CD4-positive, alpha-beta T cell (primary cell): ENCODE results near the gene PTPRN2. TPM values are rescaled to one million over a fixed set of nuclear protein-coding genes. Genes with fewer than 3 reads are reported as not detected.

Source experiments
- ATAC-seq: fragments of 200-7000 bp; cut with Tn5 transposase; one replicate; pipeline ENCODE4 v1.10.0; 2022; ENCODE audit warnings: mild to moderate bottlenecking; ENCODE audit not compliant: poor library complexity
- CTCF ChIA-PET: fragments of 350-600 bp; sonication (Branson Sonifier 250); formaldehyde crosslinking; loops from one replicate; lab custom pipeline; 2021; ENCODE audit warnings: antibody characterized with exemption, inconsistent platforms; lab: Charles Lee
- POLR2A ChIA-PET: fragments of 350-600 bp; sonication (Branson Sonifier 250); formaldehyde crosslinking; loops from one replicate; lab custom pipeline; 2021; ENCODE audit warnings: antibody characterized with exemption, inconsistent platforms; lab: Charles Lee
- DNase-seq, 14 experiments: peaks; one replicate each; pipeline ENCODE4 v3.0.0-alpha.2; 2013 to 2020; ENCODE audit warnings: mixed read lengths in 2 of 14
- H3K27ac ChIP-seq, 2 donors: one replicate each; pipeline versions ENCODE4 v1.5.1 to v1.7.0; 2013; ENCODE audit warnings: low read length in 2 of 2, low read depth in 1 of 2, mild to moderate bottlenecking in 1 of 2
- H3K27me3 ChIP-seq, 2 experiments: 1 replicate in 1 of 2; 2 replicates in 1 of 2; pipeline versions ENCODE4 v1.6.1 to v1.7.0; 2013; ENCODE audit warnings: low read length in 2 of 2, control low read depth in 1 of 2, mild to moderate bottlenecking in 1 of 2, moderate library complexity in 1 of 2; ENCODE audit not compliant: insufficient read depth in 2 of 2, control insufficient read depth in 1 of 2
- H3K36me3 ChIP-seq: one replicate; pipeline ENCODE4 v1.6.1; 2013; ENCODE audit warnings: low read length, control low read depth; ENCODE audit not compliant: insufficient read depth
- H3K4me1 ChIP-seq: one replicate; pipeline ENCODE4 v1.6.1; 2013; ENCODE audit warnings: low read length, control low read depth; ENCODE audit not compliant: insufficient read depth
- H3K4me3 ChIP-seq: one replicate; pipeline ENCODE4 v1.5.1; 2013; ENCODE audit warnings: mild to moderate bottlenecking, low read length, moderate library complexity
- H3K9me3 ChIP-seq, 2 experiments: 1 replicate in 1 of 2; 2 replicates in 1 of 2; pipeline versions ENCODE4 v1.6.1 to v1.7.0; 2013; ENCODE audit warnings: low read length in 2 of 2, mild to moderate bottlenecking in 2 of 2, control low read depth in 1 of 2, moderate library complexity in 1 of 2; ENCODE audit not compliant: control insufficient read depth in 1 of 2, insufficient read depth in 1 of 2
- H3K27ac Mint-ChIP-seq: one replicate; pipeline ENCODE4 v1.8.0; 2020; ENCODE audit warnings: mixed read lengths
- H3K27me3 Mint-ChIP-seq: one replicate; pipeline ENCODE4 v1.8.0; 2021; ENCODE audit warnings: mixed read lengths
- H3K36me3 Mint-ChIP-seq: one replicate; pipeline ENCODE4 v1.8.0; 2021; ENCODE audit warnings: low read depth, mixed read lengths
- H3K4me1 Mint-ChIP-seq: one replicate; pipeline ENCODE4 v1.8.0; 2021; ENCODE audit warnings: low read depth, mixed read lengths
- H3K4me3 Mint-ChIP-seq: one replicate; pipeline ENCODE4 v1.8.0; 2020; ENCODE audit warnings: mild to moderate bottlenecking, mixed read lengths
- H3K9me3 Mint-ChIP-seq: one replicate; pipeline ENCODE4 v1.8.0; 2020; ENCODE audit warnings: mixed read lengths
- intact Hi-C, 2 experiments: fragments of 100-400 bp; cut with DNase I in 1 of 2; cut with micrococcal nuclease in 1 of 2; formaldehyde crosslinking; loops; one replicate each; pipeline versions ENCODE4 v1.15.1 to v1.9.0; 2023 to 2025; cut with DNase I, micrococcal nuclease
- total RNA-seq, 174 experiments: library from RNA in 2 of 174; stranded (reverse) in 2 of 174; gene quantifications; one replicate each; pipeline ENCODE4 v1.2.3 and lab custom pipeline; 2021 to 2026
- TF ChIP-seq, protein P1 (sequence below): fragments of 200-600 bp; IDR thresholded peaks from one replicate; pipeline ENCODE4 v1.8.0; 2022; ENCODE audit warnings: antibody characterized with exemption, mild to moderate bottlenecking

The PTPRN2 gene
- total RNA-seq, 2 experiments from 2014 or later, result 0.34 to 0.44 TPM

DNA sequence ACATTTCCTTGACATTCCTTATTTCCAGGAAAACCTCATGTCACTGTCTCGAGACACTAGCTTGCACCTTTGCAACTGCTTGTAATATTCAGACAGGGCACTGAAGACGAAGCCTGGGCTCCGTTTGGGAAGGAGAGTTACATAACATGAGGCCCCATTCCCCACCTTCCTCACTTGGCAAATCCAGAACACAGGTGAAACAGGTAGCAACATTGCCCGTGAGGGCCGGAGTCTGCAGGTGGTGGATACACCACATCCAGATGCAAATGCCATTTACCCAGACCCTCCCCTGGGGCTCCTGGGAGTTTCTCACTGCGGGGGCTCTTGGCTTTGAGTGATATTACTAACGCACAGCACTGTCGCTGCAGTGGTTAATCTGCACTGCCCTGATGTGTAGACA, 491.0 kb downstream of the PTPRN2 start:
- H3K9me3 ChIP-seq, result peaks cover 0 to 26% of the 10 kb centered on the region in 2 experiments
- Mint-ChIP-seq H3K27ac (no peak overlapping the region), H3K27me3 (peaks cover 12% of the 10 kb centered on the region), H3K36me3 (no peaks in the 10 kb centered on the region), H3K4me3 (no peak overlapping the region), H3K4me1 (no peaks in the 10 kb centered on the region), H3K9me3 (no peaks in the 10 kb centered on the region)
- no peaks in the 10 kb centered on the region for H3K27me3 ChIP-seq
- H3K27ac ChIP-seq, result no peak overlapping the region
- no peak for ATAC-seq
- CTCF ChIA-PET, result no interaction called here
- TF ChIP-seq, protein P1, sequence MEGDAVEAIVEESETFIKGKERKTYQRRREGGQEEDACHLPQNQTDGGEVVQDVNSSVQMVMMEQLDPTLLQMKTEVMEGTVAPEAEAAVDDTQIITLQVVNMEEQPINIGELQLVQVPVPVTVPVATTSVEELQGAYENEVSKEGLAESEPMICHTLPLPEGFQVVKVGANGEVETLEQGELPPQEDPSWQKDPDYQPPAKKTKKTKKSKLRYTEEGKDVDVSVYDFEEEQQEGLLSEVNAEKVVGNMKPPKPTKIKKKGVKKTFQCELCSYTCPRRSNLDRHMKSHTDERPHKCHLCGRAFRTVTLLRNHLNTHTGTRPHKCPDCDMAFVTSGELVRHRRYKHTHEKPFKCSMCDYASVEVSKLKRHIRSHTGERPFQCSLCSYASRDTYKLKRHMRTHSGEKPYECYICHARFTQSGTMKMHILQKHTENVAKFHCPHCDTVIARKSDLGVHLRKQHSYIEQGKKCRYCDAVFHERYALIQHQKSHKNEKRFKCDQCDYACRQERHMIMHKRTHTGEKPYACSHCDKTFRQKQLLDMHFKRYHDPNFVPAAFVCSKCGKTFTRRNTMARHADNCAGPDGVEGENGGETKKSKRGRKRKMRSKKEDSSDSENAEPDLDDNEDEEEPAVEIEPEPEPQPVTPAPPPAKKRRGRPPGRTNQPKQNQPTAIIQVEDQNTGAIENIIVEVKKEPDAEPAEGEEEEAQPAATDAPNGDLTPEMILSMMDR, result no peak
- no peaks in the 10 kb centered on the region for H3K36me3 ChIP-seq
- DNase-seq, result no peak
- intact Hi-C loops, result no loop called here
- H3K4me3 ChIP-seq, result no peak overlapping the region
- no peaks in the 10 kb centered on the region for H3K4me1 ChIP-seq
- POLR2A ChIA-PET, result no interaction called here

DNA sequence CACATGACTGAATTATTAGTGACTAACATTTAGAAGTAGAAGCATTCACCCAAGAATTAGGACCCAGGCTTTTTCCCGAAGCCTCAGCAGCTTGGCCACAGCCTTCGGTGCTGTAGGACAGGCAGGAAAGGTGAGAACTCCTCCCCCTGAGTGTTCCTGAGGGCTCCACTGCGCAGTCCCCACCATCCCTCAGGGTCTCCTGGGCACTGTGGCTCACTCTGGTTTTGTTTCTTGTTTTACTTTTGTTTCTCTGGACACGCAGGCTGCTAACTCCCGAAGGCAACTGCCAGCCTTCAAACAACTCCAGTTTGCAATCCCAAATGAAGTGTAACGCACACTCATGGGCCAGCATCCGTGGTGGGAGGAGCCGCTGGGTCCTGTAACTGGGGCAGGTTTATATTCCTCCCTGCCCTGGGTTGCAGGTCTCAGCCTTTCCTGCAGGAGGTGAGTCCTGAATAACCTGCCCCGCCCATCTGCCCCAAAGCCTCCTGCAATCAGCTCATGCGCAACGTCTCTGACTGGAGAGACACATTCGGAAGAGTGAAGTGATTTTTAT, 492.9 kb downstream of the PTPRN2 start:
- no peaks in the 10 kb centered on the region for H3K36me3 Mint-ChIP-seq
- H3K4me1 Mint-ChIP-seq, result no peaks in the 10 kb centered on the region
- no peaks in the 10 kb centered on the region for H3K27me3 ChIP-seq
- no peak overlapping the region for H3K27ac Mint-ChIP-seq
- intact Hi-C loops, result no loop called here
- no peaks in the 10 kb centered on the region for H3K36me3 ChIP-seq
- ATAC-seq, result no peak
- H3K27me3 Mint-ChIP-seq, result no peaks in the 10 kb centered on the region
- no peaks in the 10 kb centered on the region for H3K9me3 Mint-ChIP-seq
- TF ChIP-seq, protein P1, result no peak
- peaks cover 0 to 25% of the 10 kb centered on the region in 2 experiments for H3K9me3 ChIP-seq
- ChIA-PET POLR2A (no interaction called here), CTCF (interaction anchor here (1.5 kb wide), 1 partner anchor 11 kb away, joined by 3 read pairs; no protein-coding TSS in a partner anchor)
- no peak for DNase-seq
- no peaks in the 10 kb centered on the region for H3K4me1 ChIP-seq
- H3K27ac ChIP-seq, result no peak overlapping the region
- no peak overlapping the region for H3K4me3 Mint-ChIP-seq
- no peak overlapping the region for H3K4me3 ChIP-seq

DNA sequence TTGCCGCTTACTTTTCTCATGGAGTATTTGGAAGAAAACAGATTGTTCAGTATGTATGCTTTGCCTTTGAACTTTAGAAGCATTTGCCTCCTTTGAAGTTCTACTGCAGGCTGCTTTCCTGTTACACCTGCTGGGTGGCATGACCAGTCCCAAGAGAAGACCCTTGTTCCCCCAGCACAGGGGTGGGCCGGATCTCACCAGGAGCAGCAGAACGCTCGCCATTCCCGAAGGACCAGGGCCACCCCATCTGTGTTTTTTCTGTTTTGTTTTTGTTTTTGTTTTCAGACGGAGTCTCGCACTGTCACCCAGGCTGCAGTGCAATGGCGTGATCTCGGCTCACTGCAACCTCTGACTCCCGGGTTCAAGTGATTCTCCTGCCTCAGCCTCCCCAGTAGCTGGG, 493.6 kb downstream of the PTPRN2 start:
- H3K36me3 Mint-ChIP-seq, result no peaks in the 10 kb centered on the region
- no peak for ATAC-seq
- no peak for DNase-seq
- intact Hi-C loops, result no loop called here
- no peaks in the 10 kb centered on the region for H3K9me3 Mint-ChIP-seq
- TF ChIP-seq, protein P1, result no peak
- H3K9me3 ChIP-seq, result peaks cover 0 to 25% of the 10 kb centered on the region in 2 experiments
- POLR2A ChIA-PET, result no interaction called here
- H3K4me1 ChIP-seq, result no peaks in the 10 kb centered on the region
- no peaks in the 10 kb centered on the region for H3K36me3 ChIP-seq
- CTCF ChIA-PET, result interaction anchor here (1.5 kb wide), 1 partner anchor 12 kb away, joined by 3 read pairs; no protein-coding TSS in a partner anchor
- H3K27ac ChIP-seq, result no peak overlapping the region
- no peak overlapping the region for H3K27ac Mint-ChIP-seq
- no peak overlapping the region for H3K4me3 ChIP-seq
- no peaks in the 10 kb centered on the region for H3K27me3 ChIP-seq
- no peaks in the 10 kb centered on the region for H3K27me3 Mint-ChIP-seq
- no peaks in the 10 kb centered on the region for H3K4me1 Mint-ChIP-seq
- no peak overlapping the region for H3K4me3 Mint-ChIP-seq
